Sigmoid colon (tissue), 4 donors: ENCODE results near the gene ATXN1.

Experiments used
- CTCF ChIP-seq, 4 experiments: fragments of 450-650 bp in 3 of 4; fragments of 200-600 bp in 1 of 4; IDR thresholded peaks; one replicate each; pipeline ENCODE4 v1.5.1; 2016 to 2019; ENCODE audit warnings: antibody characterized with exemption in 4 of 4, mild to moderate bottlenecking in 3 of 4, moderate library complexity in 2 of 4
- EP300 ChIP-seq, 4 donors: sonication (generic); formaldehyde crosslinking; IDR thresholded peaks; one replicate each; pipeline ENCODE4 v1.6.1; 2017; ENCODE audit warnings: antibody characterized with exemption in 4 of 4
- POLR2A ChIP-seq, 2 donors: fragments of 450-650 bp; IDR thresholded peaks; one replicate each; pipeline ENCODE4 v1.6.1; 2016; ENCODE audit warnings: antibody characterized with exemption in 2 of 2, mild to moderate bottlenecking in 2 of 2, moderate library complexity in 2 of 2
- POLR2AphosphoS5 ChIP-seq, 4 donors: sonication (generic); formaldehyde crosslinking; IDR thresholded peaks; one replicate each; pipeline ENCODE4 v1.6.1; 2017; ENCODE audit warnings: antibody characterized with exemption in 4 of 4

GRCh38 chr6:16757332-16757731 lies 3.9 kb downstream of the ATXN1 start:
- no peak for TF ChIP-seq CTCF (IDR thresholded peaks at IDR 0.05)
- no peak for TF ChIP-seq POLR2A (IDR thresholded peaks at IDR 0.05)
- no peak for TF ChIP-seq EP300 (IDR thresholded peaks at IDR 0.05)
- no peak for TF ChIP-seq POLR2AphosphoS5 (IDR thresholded peaks at IDR 0.05)
